ENCODE measurements around the gene GAPDHS. TPM values are rescaled to one million over a fixed set of nuclear protein-coding genes. Genes with fewer than 3 reads are reported as not detected.

The GAPDHS gene
- not detected in 2 replicates for total RNA-seq

DNA sequence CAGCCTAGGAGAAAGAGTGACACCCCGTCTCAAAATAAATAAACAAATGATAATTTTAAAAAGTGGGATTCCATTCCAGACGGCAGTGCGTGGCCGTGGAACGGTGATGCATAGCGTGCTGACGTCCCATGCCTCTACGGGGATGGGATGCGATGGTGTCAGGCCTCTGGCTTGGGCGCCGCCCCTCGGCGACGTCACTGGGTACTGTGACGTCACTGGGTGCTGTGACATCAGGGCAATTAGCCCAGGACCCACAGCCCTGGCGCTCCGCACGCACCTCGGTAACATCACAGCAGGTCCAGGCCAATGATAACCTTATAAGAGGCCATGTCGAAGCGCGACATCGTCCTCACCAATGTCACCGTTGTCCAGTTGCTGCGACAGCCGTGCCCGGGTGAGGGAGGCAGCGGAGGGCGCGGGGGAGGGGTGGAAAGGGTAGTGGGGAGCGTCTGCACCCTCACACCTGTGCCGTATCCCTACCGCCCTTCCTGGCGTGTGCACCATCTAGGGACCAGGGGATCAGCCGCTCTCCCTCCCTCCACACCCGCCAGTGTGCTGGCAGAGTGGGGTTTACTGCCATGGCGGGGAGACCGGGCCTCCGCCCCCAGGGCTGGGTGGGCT is at the start of gene GAPDHS:
Gene GAPDHS (plus strand): TSS at position 256 of the 621 bp plus-strand sequence. CDS start 72 bp downstream, at position 328.

DNA sequence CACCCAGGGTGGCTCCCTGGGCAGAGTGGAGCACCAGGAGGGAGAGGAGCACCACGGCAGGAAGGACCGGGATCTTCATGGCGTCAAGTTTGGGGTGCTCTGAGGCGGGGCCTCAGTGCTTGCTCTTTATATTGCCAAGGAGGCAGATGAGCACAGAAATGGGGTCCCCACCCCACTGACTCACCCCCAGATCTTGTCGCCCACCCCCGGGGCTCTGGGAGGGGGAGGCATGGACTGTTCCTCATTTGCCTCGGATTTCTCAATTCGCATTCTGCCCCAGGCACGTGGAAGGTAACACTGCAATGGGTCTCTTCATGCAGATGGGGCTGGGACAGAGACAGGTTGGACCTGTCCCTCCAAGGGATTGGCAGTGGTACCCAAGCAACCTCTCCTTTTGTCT is 42.9 kb upstream of the GAPDHS start, which contains the start of gene KRTDAP:
Gene KRTDAP (minus strand): TSS at position 101 of the 400 bp plus-strand sequence. CDS start 22 bp downstream, at position 79.

DNA sequence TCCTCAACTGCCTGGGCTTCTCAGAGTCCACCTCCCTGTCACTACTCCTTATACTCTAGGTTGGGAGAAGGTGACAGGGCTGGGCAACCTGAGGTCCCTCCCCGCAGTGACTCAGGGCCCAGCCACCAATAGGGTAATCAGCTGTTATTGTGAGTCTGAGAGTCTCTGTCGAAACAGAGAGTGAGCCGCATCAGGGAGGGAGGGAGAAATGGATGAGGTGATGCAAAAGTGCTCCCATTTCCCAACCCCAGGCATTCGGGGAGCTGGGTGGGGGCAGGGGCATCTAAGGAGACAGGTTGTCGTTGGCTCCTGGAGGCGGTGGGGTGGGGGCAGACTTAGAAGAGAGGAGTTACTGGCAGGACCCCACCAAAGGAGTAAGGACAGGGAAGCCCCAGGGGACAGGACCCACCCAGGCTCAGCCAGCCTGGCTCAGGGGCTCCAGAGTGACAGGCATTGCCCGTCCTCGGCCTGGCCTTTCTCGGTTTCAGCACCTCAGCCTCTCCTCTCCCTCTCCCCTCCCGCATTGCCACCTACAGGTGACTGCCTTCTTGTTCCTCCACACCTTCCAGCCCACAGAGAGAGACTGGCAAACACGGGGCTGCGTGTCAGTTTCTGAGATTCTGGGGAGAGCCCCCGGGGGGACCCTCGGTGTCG is 19.5 kb upstream of the GAPDHS start, which contains the start of gene DMKN:
Gene DMKN (minus strand): TSS at position 22 of the 654 bp plus-strand sequence. CDS start 174 bp downstream, outside the sequence.

DNA sequence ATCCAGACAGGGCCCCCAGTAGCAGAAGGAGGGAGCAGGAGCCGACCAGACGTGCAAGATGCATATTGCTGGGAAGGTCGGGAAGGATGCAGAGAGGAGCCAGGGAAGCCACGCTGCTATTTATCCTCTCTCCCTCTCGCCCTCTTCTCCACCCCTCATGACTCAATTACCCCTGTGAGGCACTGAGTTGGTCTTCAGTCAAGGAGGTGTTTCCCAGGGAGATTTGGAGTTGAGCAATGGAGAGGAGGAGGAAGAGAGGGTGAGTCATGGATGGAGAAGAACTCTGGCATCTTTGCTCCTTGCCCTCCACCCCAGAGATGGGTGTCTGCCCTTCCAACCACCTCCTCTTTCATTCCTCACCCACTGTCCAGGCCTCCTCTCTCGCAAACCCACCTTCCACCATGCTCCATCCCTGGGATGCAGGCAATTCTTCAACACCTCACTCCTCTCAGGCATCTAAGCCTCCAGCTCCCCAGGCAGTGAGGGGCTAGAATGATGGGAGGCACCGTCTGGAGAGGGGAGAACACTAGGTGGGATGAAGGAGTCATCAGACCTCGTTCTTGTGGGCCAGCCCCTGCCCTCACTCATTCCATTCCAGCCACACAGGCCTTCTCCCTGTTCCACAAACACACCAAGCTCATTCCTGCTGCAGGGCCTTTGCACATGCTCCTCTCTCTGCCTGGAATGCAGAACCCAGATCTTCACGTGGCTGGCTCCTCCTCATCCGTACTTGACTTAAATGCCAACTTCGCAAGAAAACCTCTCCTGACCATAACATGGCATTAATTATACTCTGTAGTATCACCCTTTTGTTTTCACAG is 4.8 kb upstream of the GAPDHS start, which contains the start of gene SBSN:
Gene SBSN (minus strand): TSS at position 94 of the 821 bp plus-strand sequence. CDS start 30 bp downstream, at position 64.

DNA sequence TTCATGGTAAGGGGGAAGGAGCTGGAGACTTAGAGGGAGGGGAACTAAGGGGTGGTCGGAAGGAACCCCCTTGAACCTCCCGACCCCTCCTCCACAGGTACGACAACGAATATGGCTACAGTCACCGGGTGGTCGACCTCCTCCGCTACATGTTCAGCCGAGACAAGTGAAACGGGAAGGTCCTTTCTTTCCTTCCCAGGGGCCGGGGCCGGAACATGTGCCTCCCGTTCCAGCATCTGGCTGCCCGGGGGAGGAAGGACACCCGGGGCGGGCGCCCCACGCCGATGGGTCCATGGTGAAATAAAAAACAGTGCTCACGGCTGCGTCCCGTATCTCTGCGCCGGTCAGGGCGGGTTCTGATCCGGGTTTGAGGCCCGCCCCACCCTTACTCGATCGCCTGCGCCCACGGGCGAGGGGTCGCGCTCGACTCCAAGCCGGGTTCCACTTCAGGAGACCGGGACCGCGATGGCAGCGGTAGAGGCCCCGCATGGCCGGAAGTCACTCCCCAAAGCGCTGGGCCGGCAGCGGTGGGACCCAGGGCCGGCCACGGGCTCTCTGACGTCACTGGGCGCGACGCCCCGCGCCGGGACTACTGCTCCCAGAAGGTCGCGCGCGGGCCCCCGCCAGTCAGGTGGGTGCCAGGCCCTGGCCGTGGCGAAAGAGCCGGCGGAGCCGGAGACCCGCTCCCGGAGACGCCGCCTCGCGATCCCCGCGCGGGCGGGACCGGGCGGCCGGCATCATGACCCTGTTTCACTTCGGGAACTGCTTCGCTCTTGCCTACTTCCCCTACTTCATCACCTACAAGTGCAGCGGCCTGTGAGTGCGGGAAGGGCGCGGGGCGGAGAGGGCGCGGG is 12.0 kb downstream of the GAPDHS start, which contains the start of gene TMEM147:
Gene TMEM147 (plus strand): TSS at position 626 of the 854 bp plus-strand sequence. CDS start 114 bp downstream, at position 740.

DNA sequence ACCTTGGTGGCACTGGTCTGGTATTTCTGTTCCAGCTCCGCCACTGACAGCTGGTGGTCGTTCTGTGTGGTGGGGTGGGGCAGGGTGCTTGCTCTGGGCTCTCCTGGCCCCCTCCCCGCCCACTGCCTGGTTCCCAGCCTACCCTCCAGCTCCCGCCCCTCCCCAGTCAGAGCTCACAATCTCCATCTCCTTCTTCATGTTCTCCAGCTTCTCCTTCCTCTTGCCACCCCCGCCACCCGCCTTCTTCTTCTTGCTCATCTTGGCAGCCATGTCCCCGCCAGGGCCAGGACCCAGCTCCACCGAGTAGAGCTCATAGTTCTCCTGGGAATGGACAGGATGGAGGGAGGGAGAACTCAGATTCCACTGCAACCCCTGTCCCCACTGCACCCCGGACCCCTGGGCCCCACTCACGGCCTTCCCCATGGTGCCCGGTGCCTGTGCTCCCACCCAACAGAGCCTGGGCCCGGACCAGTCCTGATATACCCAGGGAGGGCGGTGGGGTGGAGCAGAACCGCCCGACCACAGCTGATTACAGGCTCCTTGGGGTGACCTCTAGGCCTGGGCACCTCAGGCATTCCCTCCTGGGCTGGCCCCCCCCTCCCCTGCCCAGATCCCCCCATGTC is 30.1 kb downstream of the GAPDHS start, which contains the start of gene ATP4A:
Gene ATP4A (minus strand): TSS at position 452 of the 623 bp plus-strand sequence. CDS start 29 bp downstream, at position 423.

DNA sequence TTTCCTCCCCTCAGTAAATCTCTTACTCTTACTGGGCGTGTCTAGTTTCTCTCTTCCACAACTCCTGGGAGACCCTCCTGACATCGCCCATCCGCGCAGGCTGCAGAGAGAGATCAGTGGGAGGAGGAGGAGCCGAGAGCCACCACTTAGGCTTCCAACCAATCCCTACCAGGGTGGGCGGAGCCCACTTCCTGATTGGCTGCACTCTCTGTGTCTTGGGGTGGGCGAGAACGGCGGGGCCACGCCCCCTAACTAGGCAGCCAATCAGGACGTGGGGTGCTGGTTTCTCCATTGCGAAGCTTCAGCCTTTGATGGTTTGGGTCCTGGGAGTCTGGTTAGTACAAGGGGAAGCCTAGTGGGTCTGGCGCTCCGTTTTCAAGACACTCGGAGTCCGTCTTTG is 52.6 kb downstream of the GAPDHS start, which contains the start of gene PMIS2:
Gene PMIS2 (plus strand): TSS at position 326 of the 400 bp plus-strand sequence. CDS start 87 bp downstream, outside the sequence.

Other genes starting within 250 kb of the GAPDHS start
- gene MAG, start 241.3 kb upstream of the GAPDHS start, total RNA-seq: not detected in 2 replicates
- gene CD22, start 204.3 kb upstream of the GAPDHS start, total RNA-seq: 0.19 TPM in 1 of 2 replicates, not detected in the other
- not detected in 2 replicates for gene FFAR1, start 185.6 kb upstream of the GAPDHS start, total RNA-seq
- not detected in 2 replicates for gene FFAR3, start 175.0 kb upstream of the GAPDHS start, total RNA-seq
- gene GPR42, start 162.4 kb upstream of the GAPDHS start, total RNA-seq: not detected in 2 replicates
- not detected in 2 replicates for gene FFAR2, start 85.2 kb upstream of the GAPDHS start, total RNA-seq
- gene KRTDAP, start 43.0 kb upstream of the GAPDHS start, total RNA-seq: not detected in 2 replicates
- gene DMKN, start 19.8 kb upstream of the GAPDHS start, total RNA-seq: not detected in 2 replicates
- not detected in 2 replicates for gene SBSN, start 5.1 kb upstream of the GAPDHS start, total RNA-seq
- gene TMEM147, start 12.2 kb downstream of the GAPDHS start, total RNA-seq: 58.0 and 58.8 TPM in 2 replicates
- not detected in 2 replicates for gene ATP4A, start 30.2 kb downstream of the GAPDHS start, total RNA-seq
- not detected in 2 replicates for gene PMIS2, start 52.7 kb downstream of the GAPDHS start, total RNA-seq
- 8.5 and 9.1 TPM in 2 replicates for gene HAUS5, start 79.3 kb downstream of the GAPDHS start, total RNA-seq
- gene RBM42, start 95.6 kb downstream of the GAPDHS start, total RNA-seq: 49.6 and 56.5 TPM in 2 replicates
- 0.29 and 0.65 TPM in 2 replicates for gene ETV2, start 108.3 kb downstream of the GAPDHS start, total RNA-seq
- 214 and 293 TPM in 2 replicates for gene COX6B1, start 114.9 kb downstream of the GAPDHS start, total RNA-seq
- not detected in 2 replicates for gene UPK1A, start 133.1 kb downstream of the GAPDHS start, total RNA-seq
- gene ZBTB32, start 171.1 kb downstream of the GAPDHS start, total RNA-seq: not detected in 2 replicates
- 8.5 and 9.4 TPM in 2 replicates for gene KMT2B, start 184.5 kb downstream of the GAPDHS start, total RNA-seq
- 0.76 and 0.98 TPM in 2 replicates for gene IGFLR1, start 209.0 kb downstream of the GAPDHS start, total RNA-seq
- gene U2AF1L4, start 212.0 kb downstream of the GAPDHS start, total RNA-seq: 2.3 and 2.8 TPM in 2 replicates
- gene PSENEN, start 212.2 kb downstream of the GAPDHS start, total RNA-seq: 14.8 and 15.7 TPM in 2 replicates
- gene LIN37, start 215.1 kb downstream of the GAPDHS start, total RNA-seq: 12.1 and 16.7 TPM in 2 replicates
- gene HSPB6, start 223.6 kb downstream of the GAPDHS start, total RNA-seq: 0.38 and 0.65 TPM in 2 replicates
- gene PROSER3, start 224.7 kb downstream of the GAPDHS start, total RNA-seq: 7.2 and 7.3 TPM in 2 replicates
- gene ARHGAP33, start 242.1 kb downstream of the GAPDHS start, total RNA-seq: 3.3 and 3.7 TPM in 2 replicates